ENCODE data around the gene RFX5. TPM values are rescaled to one million over a fixed set of nuclear protein-coding genes. Genes with fewer than 3 reads are reported as not detected.

RFX5 gene
- total and polyA plus RNA-seq, 9 of the 15 experiments (the other 6 are each of a cell fraction or from before 2014, with no cell fraction given): 3.8 to 48.2 (median 32.2) TPM

GRCh38 chr1:151384584-151384983 is 37.5 kb upstream of the RFX5 start (continued):
- TF ChIP-seq ZNF407 (IDR thresholded peaks at IDR 0.05; ENCODE audit: low read depth) (no peak), GMEB1 (CRISPR knock-in tag; IDR thresholded peaks at IDR 0.05) (no peak), CTBP1 (IDR thresholded peaks at IDR 0.05; ENCODE audit: borderline replicate concordance) (peak; percentile 95), MTA1 (IDR thresholded peaks at IDR 0.05; ENCODE audit: borderline replicate concordance) (peak; percentile 35; the same call in 1 of the 2 replicates), CBFA2T3 (IDR thresholded peaks at IDR 0.05) (peak; percentile 61), KDM4B (IDR thresholded peaks at IDR 0.05; ENCODE audit: borderline replicate concordance in 2 of 2, low read depth in 1 of 2) (no peak), SRF (CRISPR knock-in tag; IDR thresholded peaks at IDR 0.05) (peak in 1 of 2 experiments; percentile 66; a peak in 1 of 4 replicates), PBX2 (CRISPR knock-in tag; IDR thresholded peaks at IDR 0.05; ENCODE audit: low read depth) (peak; percentile 50; the same call in 1 of the 2 replicates), PBX2 (tag; conservative IDR thresholded peaks at IDR 0.05; ENCODE audit: low read depth) (peak; percentile 77), JUND (IDR thresholded peaks at IDR 0.05; ENCODE audit: borderline replicate concordance, low read depth, low read length) (no peak), JUND (tag; IDR thresholded peaks at IDR 0.05; ENCODE audit: borderline replicate concordance, low read depth, low read length) (no peak; the same call in 2 of the 3 replicates), ZNF699 (CRISPR knock-in tag; IDR thresholded peaks at IDR 0.05; ENCODE audit: insufficient replicate concordance) (no peak), ZNF551 (CRISPR knock-in tag; IDR thresholded peaks at IDR 0.05) (no peak), TOE1 (IDR thresholded peaks at IDR 0.05; ENCODE audit: borderline replicate concordance) (no peak), TOE1 (CRISPR knock-in tag; IDR thresholded peaks at IDR 0.05; ENCODE audit: borderline replicate concordance, low read depth) (no peak), NFE2 (IDR thresholded peaks at IDR 0.05; ENCODE audit: low read depth) (peak; percentile 18; the same call in 1 of the 2 replicates)

Data from K562 (cell line).